ENCODE results near the gene MFAP4.

MFAP4 gene

DNA sequence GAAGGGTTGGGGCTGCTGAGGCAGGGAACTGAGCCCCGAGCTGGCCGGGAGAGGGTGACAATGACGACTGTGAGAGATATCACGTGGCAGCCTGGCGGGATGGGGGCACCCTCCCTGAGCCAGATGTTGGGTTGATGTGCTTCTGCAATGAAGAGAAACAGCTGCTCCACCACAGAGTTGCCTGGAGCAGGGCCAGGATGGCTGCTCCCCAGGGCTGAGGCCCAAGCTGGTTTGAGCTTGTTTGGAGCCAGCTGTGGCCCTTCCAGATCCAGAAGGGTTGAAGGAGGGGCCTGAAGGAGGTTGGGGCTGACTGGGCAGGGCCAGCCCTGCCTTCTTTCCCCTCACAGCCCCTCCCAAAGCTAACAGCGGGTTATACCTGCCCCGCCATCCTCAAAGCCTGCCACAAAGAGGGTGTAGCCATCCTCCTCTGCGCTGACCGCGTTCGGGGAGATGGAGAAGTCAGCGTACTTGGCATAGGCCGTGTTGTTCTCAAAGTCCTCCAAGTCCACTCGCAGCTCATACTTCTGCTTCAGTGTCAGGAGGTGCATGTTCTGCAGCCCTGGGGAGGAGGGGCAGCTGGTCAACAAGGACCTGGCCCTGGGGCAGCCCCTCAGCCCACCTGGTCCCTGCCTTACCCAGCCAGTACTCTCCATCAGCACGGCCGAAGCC is 2.1 kb downstream of the MFAP4 start:
- DNase-seq, result peak; percentile 30

DNA sequence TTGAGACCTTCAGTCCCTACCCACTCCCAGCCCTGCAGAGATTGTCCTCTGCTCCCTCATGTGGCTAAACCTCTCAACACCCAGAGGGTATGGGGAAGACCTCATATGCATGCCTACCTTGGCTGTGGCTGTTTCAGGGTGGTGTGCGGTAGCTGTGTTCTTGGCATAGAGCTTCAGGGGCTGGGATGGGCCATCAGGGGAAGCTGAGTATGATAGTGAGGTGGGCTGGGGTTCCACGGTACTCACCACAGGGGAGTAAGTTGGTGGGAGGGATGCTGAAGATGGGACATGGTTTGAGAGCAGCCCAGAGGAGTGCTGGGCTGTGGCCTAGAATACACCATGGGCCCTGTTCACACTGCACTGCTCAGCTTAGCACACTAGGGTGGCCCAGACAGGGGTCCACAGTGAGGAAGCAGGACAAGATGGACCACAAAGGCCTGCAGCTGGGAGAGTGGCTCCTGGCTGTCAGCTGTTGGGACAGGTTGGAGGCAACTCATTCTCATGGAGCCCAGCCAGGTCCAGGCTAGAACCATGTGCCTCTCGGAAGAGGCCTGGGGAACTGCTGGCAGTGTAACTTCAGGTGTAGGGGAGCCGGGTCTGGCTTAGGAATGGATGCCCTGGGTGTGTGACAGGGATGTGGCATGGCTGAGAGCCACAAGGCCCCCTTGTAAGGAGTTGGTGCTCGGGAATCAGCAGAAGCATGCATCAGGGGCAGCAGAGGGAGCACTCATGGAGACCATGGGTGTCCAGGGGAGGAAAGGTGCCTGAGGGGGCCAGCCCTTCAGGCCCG is 3.1 kb downstream of the MFAP4 start:
- no peak for DNase-seq

DNA sequence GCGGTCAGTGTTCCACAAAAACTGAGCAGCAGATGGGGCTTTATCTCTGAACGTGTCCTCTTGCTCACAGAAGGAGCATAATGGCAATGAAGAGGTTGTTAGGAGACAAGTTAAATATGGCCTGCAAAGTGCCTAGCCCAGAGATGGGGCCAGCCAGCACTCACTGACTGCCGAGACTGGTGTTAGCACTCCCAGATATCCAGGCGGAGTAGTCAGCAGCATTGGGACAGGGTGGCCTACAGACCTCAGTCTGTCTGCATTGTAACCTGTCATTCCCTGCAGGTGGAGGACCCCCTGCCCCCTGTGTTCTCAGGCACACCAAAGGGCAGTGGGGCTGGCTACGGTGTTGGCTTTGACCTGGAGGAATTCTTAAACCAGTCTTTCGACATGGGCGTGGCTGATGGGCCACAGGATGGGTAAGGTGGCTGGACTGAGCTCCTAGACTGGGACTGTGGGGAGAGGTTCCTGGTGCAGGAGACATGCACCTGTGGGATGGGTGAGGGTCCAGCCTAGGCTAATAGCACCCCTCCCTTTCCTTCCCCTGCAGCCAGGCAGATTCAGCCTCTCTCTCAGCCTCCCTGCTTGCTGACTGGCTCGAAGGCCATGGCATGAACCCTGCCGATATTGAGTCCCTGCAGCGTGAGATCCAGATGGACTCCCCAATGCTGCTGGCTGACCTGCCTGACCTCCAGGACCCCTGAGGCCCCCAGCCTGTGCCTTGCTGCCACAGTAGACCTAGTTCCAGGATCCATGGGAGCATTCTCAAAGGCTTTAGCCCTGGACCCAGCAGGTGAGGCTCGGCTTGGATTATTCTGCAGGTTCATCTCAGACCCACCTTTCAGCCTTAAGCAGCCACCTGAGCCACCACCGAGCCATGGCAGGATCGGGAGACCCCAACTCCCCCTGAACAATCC is 4.2 kb downstream of the MFAP4 start:
- DNase-seq, result no peak

DNA sequence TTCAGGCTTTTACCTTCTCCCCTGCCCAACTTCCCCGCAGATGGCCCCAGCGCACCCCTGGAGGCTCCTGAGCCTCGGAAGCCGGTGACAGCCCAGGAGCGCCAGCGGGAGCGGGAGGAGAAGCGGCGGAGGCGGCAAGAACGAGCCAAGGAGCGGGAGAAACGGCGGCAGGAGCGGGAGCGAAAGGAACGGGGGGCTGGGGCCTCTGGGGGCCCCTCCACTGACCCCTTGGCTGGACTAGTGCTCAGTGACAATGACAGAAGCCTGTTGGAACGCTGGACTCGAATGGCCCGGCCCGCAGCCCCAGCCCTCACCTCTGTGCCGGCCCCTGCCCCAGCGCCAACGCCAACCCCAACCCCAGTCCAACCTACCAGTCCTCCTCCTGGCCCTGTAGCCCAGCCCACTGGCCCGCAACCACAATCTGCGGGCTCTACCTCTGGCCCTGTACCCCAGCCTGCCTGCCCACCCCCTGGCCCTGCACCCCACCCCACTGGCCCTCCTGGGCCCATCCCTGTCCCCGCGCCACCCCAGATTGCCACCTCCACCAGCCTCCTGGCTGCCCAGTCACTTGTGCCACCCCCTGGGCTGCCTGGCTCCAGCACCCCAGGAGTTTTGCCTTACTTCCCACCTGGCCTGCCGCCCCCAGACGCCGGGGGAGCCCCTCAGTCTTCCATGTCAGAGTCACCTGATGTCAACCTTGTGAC is 5.1 kb downstream of the MFAP4 start:
- DNase-seq, result no peak

DNA sequence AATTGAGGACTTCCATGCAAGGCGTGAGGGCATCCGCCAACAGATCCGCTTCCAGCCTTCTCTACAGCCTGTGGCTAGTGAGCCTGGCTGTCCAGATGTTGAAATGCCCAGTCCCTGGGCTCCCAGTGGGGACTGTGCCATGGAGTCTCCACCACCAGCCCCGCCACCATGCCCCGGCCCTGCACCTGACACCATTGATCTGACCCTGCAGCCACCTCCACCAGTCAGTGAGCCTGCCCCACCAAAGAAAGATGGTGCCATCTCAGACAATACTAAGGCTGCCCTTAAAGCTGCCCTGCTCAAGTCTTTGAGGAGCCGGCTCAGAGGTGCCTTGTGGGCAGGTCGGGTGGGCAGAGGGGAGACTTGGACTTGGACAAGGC is 5.6 kb downstream of the MFAP4 start:
- no peak for DNase-seq

DNA sequence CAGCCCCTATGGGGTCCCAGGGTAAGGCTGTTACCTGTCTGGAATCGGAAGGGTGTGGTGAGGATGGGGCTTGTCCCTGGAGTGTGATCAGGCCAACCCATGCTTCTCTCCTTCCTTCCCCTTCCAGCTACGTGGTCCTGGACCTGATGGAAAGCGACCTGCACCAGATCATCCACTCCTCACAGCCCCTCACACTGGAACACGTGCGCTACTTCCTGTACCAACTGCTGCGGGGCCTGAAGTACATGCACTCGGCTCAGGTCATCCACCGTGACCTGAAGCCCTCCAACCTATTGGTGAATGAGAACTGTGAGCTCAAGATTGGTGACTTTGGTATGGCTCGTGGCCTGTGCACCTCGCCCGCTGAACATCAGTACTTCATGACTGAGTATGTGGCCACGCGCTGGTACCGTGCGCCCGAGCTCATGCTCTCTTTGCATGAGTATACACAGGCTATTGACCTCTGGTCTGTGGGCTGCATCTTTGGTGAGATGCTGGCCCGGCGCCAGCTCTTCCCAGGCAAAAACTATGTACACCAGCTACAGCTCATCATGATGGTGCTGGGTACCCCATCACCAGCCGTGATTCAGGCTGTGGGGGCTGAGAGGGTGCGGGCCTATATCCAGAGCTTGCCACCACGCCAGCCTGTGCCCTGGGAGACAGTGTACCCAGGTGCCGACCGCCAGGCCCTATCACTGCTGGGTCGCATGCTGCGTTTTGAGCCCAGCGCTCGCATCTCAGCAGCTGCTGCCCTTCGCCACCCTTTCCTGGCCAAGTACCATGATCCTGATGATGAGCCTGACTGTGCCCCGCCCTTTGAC is 6.3 kb downstream of the MFAP4 start:
- no peak for DNase-seq

DNA sequence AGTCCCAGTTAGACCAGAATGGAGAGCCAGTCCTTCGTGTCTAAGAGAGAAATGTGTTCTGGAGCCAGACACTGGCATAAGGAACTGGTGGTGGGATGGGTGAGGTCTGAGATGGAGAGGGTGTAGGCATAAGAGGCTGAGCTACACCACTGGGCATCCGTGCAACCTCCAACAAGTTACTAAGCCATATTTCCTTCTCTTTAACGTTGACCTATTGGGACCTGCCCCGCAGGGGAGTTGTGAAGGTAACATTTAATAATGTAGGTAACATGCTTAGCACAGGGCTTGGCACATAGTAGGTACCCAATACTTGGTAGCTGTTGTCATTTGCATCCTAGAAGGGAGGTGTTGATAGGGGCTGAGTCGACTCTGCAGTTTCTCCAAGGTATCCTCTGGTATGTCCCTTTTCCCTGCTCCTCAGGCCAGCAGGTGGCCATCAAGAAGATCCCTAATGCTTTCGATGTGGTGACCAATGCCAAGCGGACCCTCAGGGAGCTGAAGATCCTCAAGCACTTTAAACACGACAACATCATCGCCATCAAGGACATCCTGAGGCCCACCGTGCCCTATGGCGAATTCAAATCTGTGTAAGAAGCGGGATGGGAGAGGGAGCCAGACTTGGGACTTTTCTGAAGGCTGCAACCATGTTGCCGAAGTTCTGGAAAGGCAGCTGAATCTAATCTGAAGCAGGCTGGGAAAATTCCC is 7.5 kb downstream of the MFAP4 start:
- DNase-seq, result no peak

DNA sequence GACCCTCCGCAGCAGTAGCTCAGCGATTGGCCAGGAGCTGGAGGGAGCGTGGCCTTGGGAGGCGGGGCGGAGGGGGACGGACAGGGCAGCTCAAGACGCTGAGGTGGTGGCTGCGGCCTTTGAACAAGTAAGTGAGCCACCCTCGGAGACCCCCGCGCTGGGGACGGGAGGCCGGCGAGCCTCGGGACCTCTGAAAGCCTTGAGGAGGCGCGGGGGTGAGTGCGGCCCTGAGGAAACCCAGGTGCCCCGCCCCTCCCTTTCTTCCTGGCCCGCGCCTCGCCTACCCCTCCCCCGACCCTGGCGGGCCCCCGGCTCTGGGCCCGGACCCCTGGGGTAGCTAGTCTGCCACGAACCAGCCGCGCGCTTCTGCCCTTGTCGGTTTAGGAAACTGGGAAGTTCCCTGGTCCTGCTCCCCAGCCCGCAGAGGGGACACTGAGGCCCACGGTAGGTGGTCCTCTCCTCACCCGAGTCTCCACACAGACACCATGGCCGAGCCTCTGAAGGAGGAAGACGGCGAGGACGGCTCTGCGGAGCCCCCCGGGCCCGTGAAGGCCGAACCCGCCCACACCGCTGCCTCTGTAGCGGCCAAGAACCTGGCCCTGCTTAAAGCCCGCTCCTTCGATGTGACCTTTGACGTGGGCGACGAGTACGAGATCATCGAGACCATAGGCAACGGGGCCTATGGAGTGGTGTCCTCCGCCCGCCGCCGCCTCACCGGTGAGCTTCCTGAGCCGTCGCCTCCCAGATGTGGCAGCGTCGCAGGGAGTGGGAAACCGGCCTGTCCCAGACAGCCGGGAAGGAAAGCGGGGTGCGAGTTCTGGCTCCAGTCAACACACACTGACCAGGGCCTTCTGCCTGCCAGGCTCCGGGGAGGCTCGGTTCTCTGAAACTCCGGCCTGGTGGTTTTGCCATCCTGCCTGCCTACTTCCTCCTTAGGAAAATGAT is 8.3 kb downstream of the MFAP4 start, which contains the start of gene MAPK7:
MAPK7 (plus strand) TSS at position 83 of the 945 bp plus-strand sequence; CDS start at position 486, 403 bp downstream.
- DNase-seq, result peak; percentile 23

DNA sequence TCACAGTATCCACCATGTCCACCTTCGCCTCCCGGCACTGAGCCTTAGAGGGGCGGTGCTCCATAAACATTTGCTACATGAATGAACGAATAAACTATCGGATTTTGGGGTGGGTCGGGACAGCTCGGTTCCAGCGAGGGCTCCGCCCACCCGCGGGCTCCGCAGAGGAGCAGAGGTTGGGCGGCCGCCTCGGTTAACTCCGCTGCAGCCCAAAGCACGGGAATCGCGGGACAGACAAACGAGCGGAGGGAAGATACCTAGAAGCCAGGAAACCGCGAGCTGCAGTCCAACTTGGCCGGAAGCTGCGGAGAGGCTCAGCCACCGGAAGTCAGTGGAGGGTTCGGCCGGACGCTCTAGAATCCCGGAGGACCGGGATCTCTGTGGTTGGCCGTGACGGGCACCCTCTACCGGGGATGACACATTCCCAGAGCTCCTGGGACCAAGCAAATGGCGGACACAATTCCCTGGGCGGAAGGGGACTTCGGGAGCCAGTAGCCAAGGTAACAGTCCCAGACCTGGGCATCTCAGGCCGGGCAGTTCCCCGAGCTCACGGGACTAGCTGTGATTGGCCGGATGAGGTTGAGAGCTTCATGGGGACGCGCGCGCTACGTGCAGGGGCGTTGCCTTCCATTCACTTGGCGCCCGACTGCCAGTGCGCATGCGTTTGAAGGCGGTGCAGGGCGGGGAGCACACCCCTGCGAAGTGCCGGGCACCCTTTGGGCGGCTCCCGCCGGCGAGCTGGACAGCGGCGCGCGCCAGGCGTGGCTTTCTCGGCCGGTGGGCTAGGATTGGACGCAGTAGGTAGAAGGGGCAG is 9.2 kb downstream of the MFAP4 start:
- peak; percentile 97 for DNase-seq

DNA sequence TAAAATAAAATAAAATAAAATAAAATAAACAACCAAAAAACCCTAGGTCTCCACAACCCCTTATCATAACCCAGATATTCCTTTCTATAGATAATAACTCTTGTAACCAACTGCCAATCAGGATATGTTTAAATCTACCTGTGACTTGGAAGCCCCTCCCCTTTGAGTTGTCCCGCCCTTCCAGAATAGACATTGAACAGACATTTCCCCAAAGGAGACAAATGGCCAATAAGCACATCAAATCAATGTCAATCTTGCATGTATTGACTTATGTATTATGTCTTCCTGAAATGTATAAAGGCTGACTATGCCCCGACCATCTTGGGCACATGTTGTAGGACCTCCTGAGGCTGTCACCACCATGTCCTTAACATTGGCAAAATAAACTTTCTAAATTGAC is 10.2 kb downstream of the MFAP4 start:
- peak; percentile 67 for DNase-seq

DNA sequence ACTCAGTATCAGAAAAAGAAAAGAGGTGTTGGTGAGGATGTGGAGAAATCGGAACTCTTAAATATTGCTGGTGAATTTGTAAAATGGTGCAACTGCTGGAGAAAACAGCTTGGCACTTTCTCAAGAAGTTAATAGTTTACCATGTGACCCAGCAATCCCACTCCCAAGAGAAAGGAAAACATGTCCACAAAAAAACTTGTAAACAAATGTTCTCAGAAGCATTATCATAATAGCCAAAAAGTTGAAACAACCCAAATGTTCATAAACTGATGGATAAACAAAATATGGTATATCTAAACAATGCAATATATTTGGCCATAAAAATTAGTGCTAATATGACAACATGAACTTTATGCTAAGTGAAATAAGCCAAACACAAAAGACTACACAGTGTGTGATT is 11.3 kb downstream of the MFAP4 start:
- DNase-seq, result no peak

DNA sequence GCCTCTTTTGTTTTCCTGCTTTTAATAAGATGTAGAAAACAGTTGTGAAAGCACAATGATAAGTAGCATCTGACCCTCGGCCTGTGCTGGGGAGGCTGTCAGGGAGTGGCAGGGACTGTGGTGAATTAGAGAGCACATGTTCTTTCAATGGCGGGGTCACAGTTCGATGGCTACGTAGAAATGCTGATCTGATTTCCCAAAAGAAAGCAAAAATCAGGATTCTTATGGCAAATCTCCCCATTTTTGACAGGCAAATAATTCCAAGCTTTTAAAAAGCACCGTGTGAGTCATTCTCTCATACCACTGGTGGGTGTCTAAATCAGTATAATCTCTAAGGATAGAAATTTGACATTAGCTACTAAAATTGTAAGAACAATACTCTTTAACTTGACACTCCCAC is 12.9 kb downstream of the MFAP4 start:
- DNase-seq, result no peak

DNA sequence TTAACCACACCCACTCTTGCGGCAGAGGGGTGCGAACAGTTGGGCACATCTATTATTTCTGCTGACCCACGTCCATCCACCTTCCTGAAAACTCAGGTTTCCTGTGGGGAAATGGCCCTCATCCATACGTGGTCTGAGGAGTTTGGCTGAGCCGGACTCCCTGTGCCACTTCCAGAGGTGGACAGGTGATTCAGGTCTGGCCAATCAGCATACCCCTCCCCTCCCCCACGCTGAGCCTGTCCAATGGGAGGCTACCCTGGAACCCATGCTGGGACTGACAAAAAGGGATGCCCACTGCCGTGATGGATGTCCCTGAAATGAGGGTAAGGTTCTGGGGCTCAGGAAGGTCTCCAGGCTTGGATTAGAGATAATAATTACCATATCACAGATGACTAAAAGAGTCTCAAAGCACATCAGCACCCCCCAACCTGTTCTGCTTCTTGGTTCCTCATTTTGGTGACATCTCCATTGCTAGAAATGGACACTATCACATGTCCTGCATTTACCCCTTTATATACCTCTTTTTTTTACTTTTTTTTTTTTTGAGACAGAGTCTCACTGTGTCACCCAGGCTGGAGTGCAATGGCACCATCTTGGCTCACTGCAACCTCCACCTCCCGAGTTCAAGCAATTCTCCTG is 14.0 kb downstream of the MFAP4 start:
- DNase-seq, result no peak

DNA sequence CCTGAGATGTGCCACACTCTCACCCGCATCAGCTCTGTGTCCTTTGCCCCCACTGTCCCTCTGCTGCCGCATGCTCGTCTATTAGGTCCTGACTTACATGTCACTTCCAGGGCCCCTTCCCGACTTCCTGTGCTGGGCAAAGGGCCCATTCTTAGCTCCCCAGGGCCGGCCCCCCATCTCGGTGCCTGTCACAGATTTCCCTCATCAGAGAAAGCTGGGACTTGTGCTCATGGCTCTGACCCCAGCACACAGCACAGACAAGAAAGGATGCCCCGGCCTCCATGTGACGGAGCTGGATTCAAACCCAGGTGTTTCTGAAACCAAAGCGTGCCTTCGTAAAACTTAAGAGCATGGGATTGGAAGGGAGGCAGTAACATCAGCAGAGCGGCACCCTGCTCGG is 14.6 kb downstream of the MFAP4 start:
- no peak for DNase-seq

DNA sequence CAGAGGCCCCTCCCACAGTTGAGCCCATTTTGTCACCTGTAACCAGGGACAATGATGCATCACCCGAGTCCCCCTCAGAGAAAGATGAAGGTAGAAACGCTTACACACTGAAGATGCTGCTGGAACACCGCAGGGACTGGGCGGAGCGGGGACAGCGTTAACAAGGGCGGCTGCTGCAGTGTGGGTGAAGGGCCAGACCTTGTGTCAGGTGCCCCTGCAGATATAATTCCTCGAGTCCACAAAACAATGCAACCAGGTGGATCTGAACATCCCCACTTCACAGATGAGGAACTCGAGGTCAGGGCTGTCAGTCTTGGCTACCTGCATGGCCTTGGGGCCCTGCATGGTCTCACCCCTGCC is 15.0 kb downstream of the MFAP4 start:
- no peak for DNase-seq

DNA sequence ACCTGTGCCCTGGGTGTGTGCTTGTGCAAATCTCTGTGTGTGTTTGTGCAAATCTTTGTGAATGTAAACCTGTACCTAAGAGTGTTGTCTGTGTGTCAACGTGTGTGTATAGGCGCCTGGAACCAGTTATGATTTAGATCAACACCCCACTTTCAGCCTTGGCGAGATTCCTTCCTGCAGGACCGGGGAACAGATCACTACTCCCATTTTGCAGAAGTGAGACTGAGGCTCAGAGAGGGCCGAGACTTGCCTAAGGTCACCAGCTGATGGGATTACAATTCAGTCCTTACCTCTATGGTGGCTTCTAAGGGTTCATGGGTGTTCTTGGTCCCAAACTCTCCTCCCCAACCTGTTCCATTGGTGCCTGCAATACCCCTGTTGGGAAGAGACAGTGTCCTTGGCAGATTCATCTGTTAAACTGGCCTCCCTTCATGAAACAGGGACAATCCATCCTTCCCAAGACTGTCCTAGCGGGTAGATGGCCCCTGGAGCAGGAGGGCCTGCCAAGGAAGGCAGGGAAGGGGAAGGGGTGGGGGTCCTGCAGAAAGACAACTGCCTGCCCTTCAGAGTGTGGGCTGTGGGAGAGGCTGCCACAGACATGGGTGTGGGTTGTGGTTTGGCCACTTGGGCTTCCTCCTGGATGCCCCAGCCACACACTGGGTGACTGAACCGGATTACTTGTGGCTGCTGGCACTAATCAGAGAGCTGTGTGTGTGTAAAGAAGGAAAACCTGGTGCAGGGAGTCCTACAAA is 15.6 kb downstream of the MFAP4 start:
- DNase-seq, result no peak

DNA sequence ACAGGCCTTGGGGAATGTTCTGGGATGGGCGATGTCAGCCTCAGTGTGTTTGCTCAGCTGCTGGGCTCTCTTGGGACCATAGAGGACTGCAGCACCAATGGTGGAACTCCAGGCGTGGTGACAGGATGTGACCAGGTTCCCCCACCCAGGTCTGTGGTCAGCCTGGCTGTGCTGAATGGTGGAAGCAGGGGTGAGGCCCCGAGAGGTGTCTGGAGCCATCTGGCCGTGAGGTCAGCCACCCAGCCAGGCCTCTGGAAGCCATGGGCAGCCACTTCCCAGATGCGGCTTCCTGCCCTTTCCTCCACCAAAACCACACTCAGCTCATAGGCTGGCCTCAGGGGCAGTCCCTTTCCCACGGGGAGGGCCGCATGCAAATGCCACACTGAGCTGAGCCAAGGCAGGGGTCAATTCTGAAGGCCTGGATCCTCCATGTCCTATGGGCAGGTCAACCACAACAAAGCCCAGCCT is 16.5 kb downstream of the MFAP4 start:
- DNase-seq, result peak; percentile 55

Measured in DMS53 (cell line).